HG03442 (cell line): ENCODE data around the gene WDR33.

Experiments
- ATAC-seq: cut with Tn5 transposase; IDR thresholded peaks from one replicate; pipeline ENCODE4 v1.9.1; 2021; ENCODE audit warnings: mild to moderate bottlenecking, moderate library complexity; ENCODE audit not compliant: unreplicated experiment

The WDR33 gene

GRCh38 chr2:127700527-127701192 is 110.3 kb downstream of the WDR33 start:
- ATAC-seq, result peak; percentile 57

GRCh38 chr2:127698553-127699355 is 112.2 kb downstream of the WDR33 start:
- ATAC-seq, result no peak

- ATAC-seq, result no peak
Observed at GRCh38 chr2:127697482-127698180, 113.3 kb downstream of the WDR33 start.

GRCh38 chr2:127695491-127696472 is 115.2 kb downstream of the WDR33 start:
- no peak for ATAC-seq

- ATAC-seq, result no peak
Observed at GRCh38 chr2:127694986-127695385, 116.0 kb downstream of the WDR33 start.

GRCh38 chr2:127690696-127691095 is 120.3 kb downstream of the WDR33 start:
- no peak for ATAC-seq

GRCh38 chr2:127688405-127688804 is 122.6 kb downstream of the WDR33 start:
- no peak for ATAC-seq

GRCh38 chr2:127685410-127686080 is 125.4 kb downstream of the WDR33 start:
- ATAC-seq, result no peak

- ATAC-seq, result no peak
Observed at GRCh38 chr2:127683757-127684156, 127.2 kb downstream of the WDR33 start.

- no peak for ATAC-seq
Observed at GRCh38 chr2:127683056-127683455, 127.9 kb downstream of the WDR33 start.

- no peak for ATAC-seq
Observed at GRCh38 chr2:127681976-127682857, 128.8 kb downstream of the WDR33 start.

- ATAC-seq, result no peak
Observed at GRCh38 chr2:127681288-127681804, 129.6 kb downstream of the WDR33 start.

GRCh38 chr2:127680706-127681287 is 130.2 kb downstream of the WDR33 start:
- no peak for ATAC-seq

GRCh38 chr2:127679680-127680361 is 131.2 kb downstream of the WDR33 start:
- no peak for ATAC-seq

GRCh38 chr2:127678991-127679390 is 132.0 kb downstream of the WDR33 start:
- no peak for ATAC-seq

- ATAC-seq, result no peak
Observed at GRCh38 chr2:127678531-127678930, 132.4 kb downstream of the WDR33 start.

- ATAC-seq, result no peak
Observed at GRCh38 chr2:127676906-127677305, 134.1 kb downstream of the WDR33 start.
